A673 (cell line): ENCODE measurements around the gene ZDHHC11B.

Experiments used
- CTCF ChIP-seq: fragments of 300-800, 200-600 bp; sonication (generic); conservative IDR thresholded peaks from 2 replicates; pipeline ENCODE4 v1.5.1; 2017; ENCODE audit warnings: low read depth, mild to moderate bottlenecking, antibody characterized with exemption, low read length, moderate library complexity, mixed read lengths
- EZH2 ChIP-seq: fragments of 200-600 bp; sonication (generic); IDR thresholded peaks from 2 replicates; pipeline ENCODE4 v1.6.1; 2017; ENCODE audit warnings: borderline replicate concordance, low read depth, mild to moderate bottlenecking, mixed read lengths, antibody characterized with exemption, low read length; ENCODE audit not compliant: poor library complexity, severe bottlenecking

GRCh38 chr5:668283-668995 lies 116.1 kb downstream of the ZDHHC11B start:
- TF ChIP-seq CTCF: no peak
- no peak for TF ChIP-seq EZH2
